Measurements from ENCODE around the gene CACNA1A. TPM values are rescaled to one million over a fixed set of nuclear protein-coding genes. Genes with fewer than 3 reads are reported as not detected.

Gene CACNA1A
- total and polyA plus RNA-seq, 2 of the 4 experiments (the other 2 are of a cell fraction), result 5.9 to 15.0 TPM

GRCh38 chr19:13173139-13173737 lies 333.0 kb downstream of the CACNA1A start:
- Histone ChIP-seq H3K56ac (ENCODE audit: extremely low read depth, insufficient read depth, low read length) (peak overlapping the region; percentile 40; the same call in 1 of the 2 replicates), H3K27me3 (ENCODE audit: control insufficient read depth, insufficient read depth, low read length) (no peaks in the 10 kb centered on the region), H2AK9ac (replicated peaks; ENCODE audit: low read depth, low read length, poor library complexity) (peak overlapping the region; percentile 91), H3K9me1 (ENCODE audit: insufficient read depth, low read length) (peaks cover 19% of the 10 kb centered on the region), H3K23ac (ENCODE audit: low read depth, low read length) (peak overlapping the region; percentile 59), H4K91ac (ENCODE audit: insufficient read depth, low read depth, low read length) (peak overlapping the region; percentile 70), H2AK5ac (ENCODE audit: low read depth, low read length) (peak overlapping the region; percentile 96), H4K5ac (ENCODE audit: low read depth, low read length) (no peak overlapping the region; the same call in 1 of the 2 replicates), H4K20me1 (ENCODE audit: insufficient read depth, low read length) (no peaks in the 10 kb centered on the region), H4K8ac (ENCODE audit: low read depth in 2 of 2, low read length in 2 of 2) (peak overlapping the region in 1 of 2 experiments; percentile 54; a peak in 2 of 4 replicates), H2BK15ac (ENCODE audit: low read depth, low read length) (peak overlapping the region; percentile 78; the same call in 1 of the 3 replicates), H3K9me3 (ENCODE audit: control insufficient read depth, insufficient read depth, low read length) (no peaks in the 10 kb centered on the region), H3K4me2 (ENCODE audit: low read depth, low read length) (no peak overlapping the region), H3K4me3 (ENCODE audit: insufficient read depth, low read depth, low read length) (no peak overlapping the region), H2BK5ac (ENCODE audit: low read depth, low read length, poor library complexity, severe bottlenecking) (peak overlapping the region; percentile 44), H3K36me3 (ENCODE audit: control insufficient read depth, insufficient read depth, low read length) (no peaks in the 10 kb centered on the region), H3K18ac (ENCODE audit: low read depth, low read length) (0 out of 2 replicates have a peak overlapping the region, but pooled peaks have one; percentile 5), H3K4ac (ENCODE audit: low read depth, low read length) (peak overlapping the region; percentile 93), H3K4me1 (ENCODE audit: control insufficient read depth, insufficient read depth, low read length) (peaks cover 16% of the 10 kb centered on the region), H3K9ac (ENCODE audit: low read depth, low read length) (no peak overlapping the region), H3K79me1 (ENCODE audit: low read depth in 1 of 2, low read length in 2 of 2) (peaks cover 0 to 37% of the 10 kb centered on the region in 2 experiments; a peak in 2 of 4 replicates), H3K14ac (replicated peaks; ENCODE audit: low read depth, low read length) (peak overlapping the region; percentile 81), H2BK20ac (ENCODE audit: low read depth, low read length) (peak overlapping the region; percentile 87), H3K27ac (ENCODE audit: insufficient read depth, low read length) (no peak overlapping the region; the same call in 1 of the 2 replicates), H2BK120ac (ENCODE audit: low read depth, low read length) (peak overlapping the region; percentile 91), H2AFZ (replicated peaks; ENCODE audit: low read length, poor library complexity) (peak overlapping the region; percentile 76)
- TF ChIP-seq ELK1 (IDR thresholded peaks at IDR 0.05; ENCODE audit: borderline replicate concordance, low read depth, low read length) (no peak), USF2 (IDR thresholded peaks at IDR 0.05; ENCODE audit: low read depth, low read length) (no peak), RFX5 (IDR thresholded peaks at IDR 0.05; ENCODE audit: low read depth, low read length) (no peak), BHLHE40 (IDR thresholded peaks at IDR 0.05; ENCODE audit: low read depth, low read length) (no peak), FOS (IDR thresholded peaks at IDR 0.05; ENCODE audit: low read depth, low read length) (no peak), CHD1 (IDR thresholded peaks at IDR 0.05; ENCODE audit: low read depth, low read length) (no peak), MAFK (IDR thresholded peaks at IDR 0.05; ENCODE audit: low read depth, low read length) (no peak), RCOR1 (IDR thresholded peaks at IDR 0.05; ENCODE audit: insufficient replicate concordance, low read length) (no peak), SMC3 (IDR thresholded peaks at IDR 0.05; ENCODE audit: low read depth, low read length) (no peak), NFE2L2 (IDR thresholded peaks at IDR 0.05; ENCODE audit: low read depth, low read length) (no peak), MXI1 (IDR thresholded peaks at IDR 0.05; ENCODE audit: borderline replicate concordance, low read depth, low read length) (no peak), POLR2A (IDR thresholded peaks at IDR 0.05; ENCODE audit: low read depth, low read length) (no peak), RAD21 (IDR thresholded peaks at IDR 0.05; ENCODE audit: low read length) (no peak), MAZ (IDR thresholded peaks at IDR 0.05; ENCODE audit: borderline replicate concordance, low read depth, low read length) (no peak)
- TF ChIP-seq, protein P1, sequence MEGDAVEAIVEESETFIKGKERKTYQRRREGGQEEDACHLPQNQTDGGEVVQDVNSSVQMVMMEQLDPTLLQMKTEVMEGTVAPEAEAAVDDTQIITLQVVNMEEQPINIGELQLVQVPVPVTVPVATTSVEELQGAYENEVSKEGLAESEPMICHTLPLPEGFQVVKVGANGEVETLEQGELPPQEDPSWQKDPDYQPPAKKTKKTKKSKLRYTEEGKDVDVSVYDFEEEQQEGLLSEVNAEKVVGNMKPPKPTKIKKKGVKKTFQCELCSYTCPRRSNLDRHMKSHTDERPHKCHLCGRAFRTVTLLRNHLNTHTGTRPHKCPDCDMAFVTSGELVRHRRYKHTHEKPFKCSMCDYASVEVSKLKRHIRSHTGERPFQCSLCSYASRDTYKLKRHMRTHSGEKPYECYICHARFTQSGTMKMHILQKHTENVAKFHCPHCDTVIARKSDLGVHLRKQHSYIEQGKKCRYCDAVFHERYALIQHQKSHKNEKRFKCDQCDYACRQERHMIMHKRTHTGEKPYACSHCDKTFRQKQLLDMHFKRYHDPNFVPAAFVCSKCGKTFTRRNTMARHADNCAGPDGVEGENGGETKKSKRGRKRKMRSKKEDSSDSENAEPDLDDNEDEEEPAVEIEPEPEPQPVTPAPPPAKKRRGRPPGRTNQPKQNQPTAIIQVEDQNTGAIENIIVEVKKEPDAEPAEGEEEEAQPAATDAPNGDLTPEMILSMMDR (conservative IDR thresholded peaks at IDR 0.05; ENCODE audit: low read depth, low read length), result no peak
- ChIA-PET POLR2A (ENCODE audit: unreplicated experiment) (no interaction called here), CTCF (interaction anchor here (0.6 kb wide), 1 partner anchor 24 kb away, joined by 3 read pairs; no protein-coding TSS in a partner anchor)
- no TSS peak for BruUV-seq (replicated peaks)
- DNase-seq (no peak), ATAC-seq (ENCODE audit: low read depth) (no peak)
- intact Hi-C loops (cut with micrococcal nuclease), result no loop called here
- WGBS, 2 experiments (ENCODE audit: extremely low coverage in 2 of 2, insufficient read length in 1 of 2), result 60% methylated on average over 1 of the region's 12 CpGs; no CpG with 5 or more reads in 1 of the 2 experiments
- in situ Hi-C loops (cut with MboI; ENCODE audit: low sequenced_read_pairs), result no loop called here
- dilution Hi-C loops (cut with HindIII; ENCODE audit: low sequenced_read_pairs, unreplicated experiment), result no loop called here

Measured in IMR-90 (cell line).